GM18499 (cell line): Measurements from ENCODE around the gene VRK2.
"Not testable (repeated sequence)": the region's sequence is repeated elsewhere in the genome, so short reads cannot be mapped to it uniquely, and the experiment has no call there.

Experiments used
- ATAC-seq: cut with Tn5 transposase; IDR thresholded peaks from one replicate; pipeline ENCODE4 v1.9.1; 2021; ENCODE audit warnings: moderate number of reproducible peaks; ENCODE audit not compliant: insufficient read depth, unreplicated experiment

The VRK2 gene

DNA sequence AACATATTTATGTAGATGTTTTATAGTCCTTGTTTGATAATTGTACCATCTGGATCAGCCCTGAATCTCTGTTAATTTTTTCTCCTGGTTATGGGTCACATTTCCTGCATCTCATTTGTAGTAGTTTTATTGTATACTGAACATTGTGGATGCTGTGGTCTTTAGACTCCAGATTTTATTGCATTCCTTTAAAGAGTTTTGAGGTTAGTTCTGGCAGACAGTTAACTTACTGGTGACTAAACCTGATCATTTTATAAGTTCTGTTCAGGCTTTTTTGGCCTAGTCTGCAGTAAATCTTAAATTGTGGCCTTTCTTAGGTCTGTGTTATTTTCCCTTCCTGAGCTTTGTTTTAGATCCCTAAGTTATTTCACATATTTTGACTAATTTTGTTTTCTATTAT, 110.2 kb downstream of the VRK2 start:
- ATAC-seq = no peak

DNA sequence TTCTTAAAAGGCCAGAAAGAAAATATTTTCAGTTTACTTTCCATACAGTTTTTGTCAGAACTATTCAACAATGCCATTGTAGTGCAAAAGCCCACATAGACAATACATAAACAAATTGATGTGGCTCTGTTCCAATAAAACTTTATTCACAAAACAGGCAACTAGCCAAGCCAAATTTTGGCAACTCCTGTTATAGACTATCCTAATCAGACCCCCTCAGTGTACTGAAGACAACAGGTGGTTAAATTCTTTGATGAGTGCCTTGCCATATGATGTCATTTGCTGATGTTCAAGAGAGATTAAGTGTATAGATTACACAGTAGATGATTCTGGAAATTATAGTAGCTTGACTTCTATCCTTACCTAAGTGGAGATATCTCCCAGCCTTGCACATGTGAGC, 111.1 kb downstream of the VRK2 start:
- ATAC-seq = no peak

DNA sequence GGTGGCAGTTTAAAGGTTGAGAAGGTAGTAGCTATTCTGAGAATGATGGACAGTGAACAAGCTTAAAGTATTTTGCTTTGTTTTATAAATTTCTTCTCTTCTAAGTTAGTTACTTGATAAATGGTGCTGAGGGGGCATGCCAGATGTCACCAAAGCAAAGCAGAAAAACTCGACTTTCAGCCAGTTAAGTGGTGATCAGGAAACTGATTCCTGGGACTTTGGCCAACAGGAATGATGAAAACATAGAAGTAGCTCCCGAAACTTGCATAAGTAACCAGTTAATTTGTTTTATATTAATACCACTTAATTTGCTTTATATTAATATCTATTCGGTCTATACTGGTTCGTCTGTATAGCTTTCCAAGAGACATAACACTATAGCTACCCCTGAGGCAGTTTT, 111.9 kb downstream of the VRK2 start:
- ATAC-seq = no peak

DNA sequence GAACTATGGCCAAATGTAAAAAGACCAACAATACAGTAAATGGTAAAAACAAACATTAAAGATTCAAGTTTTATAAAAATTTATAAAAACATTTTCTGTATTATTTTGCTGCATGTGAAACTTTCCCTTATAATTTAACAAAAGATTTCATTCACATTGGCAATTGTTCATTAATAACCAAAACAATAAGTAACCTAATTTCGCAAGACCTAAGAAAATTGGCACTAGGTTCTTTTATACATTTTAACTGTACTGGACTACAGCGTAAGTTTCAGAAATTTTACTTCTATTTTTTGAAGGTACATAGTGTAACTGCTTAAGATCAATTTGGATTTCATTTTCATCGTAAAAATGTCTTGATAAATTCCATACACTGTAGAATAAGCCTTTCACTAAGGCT, 117.3 kb downstream of the VRK2 start:
- ATAC-seq = no peak

DNA sequence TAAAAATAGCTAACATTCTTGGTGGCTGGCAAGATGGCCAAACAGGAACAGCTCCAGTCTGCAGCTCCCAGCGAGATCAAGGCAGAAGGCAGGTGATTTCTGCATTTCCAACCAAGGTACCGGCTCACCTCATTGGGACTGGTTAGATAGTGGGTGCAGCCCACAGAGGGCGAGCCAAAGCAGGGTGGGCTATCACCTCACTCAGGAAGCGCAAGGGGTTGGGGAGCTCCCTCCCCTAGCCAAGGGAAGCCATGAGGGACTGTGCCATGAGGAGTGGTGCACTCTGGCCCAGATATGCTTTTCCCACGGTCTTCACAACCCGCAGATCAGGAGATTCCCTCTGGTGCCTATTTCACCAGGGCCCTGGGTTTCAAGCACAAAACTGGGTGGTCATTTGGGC, 121.5 kb downstream of the VRK2 start:
- not testable (repeated sequence) for ATAC-seq

DNA sequence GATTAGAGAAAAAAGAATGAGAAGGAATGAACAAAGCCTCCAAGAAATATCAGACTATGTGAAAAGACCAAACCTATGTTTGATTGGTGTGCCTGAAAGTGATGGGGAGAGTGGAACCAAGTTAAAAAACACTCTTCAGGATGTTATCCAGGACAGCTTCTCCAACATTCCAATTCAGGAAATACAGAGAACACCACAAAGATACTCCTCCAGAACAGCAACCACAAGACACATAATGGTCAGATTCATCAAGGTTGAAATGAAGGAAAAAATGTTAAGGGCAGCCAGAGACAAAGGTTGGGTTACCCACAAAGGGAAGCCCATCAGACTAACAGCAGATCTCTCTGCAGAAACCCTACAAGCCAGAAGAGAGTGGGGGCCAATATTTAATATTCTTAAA, 123.2 kb downstream of the VRK2 start:
- not testable (repeated sequence) for ATAC-seq

DNA sequence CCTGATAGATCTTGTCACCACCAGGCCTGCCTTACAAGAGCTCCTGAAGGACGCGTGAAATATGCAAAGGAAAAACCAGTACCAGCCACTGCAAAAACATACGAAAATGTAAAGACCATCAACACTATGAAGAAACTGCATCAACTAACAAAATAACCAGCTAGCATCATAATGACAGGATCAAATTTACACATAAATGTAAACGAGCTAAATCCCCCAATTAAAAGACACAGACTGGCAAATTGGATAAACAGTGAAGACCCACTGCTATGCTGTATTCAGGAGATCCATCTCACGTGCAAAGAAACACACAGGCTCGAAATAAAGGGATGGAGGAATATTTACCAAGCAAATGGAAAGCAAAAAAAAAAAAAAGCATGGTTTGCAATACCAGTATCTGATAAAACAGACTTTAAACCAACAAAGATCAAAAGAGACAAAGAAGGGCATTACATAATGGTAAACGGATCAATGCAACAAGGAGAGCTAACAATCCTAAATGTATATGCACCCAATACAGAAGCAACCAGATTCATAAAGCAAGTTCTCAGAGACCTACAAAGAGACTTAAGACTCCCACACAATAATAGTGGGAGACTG, 123.8 kb downstream of the VRK2 start:
- not testable (repeated sequence) for ATAC-seq

DNA sequence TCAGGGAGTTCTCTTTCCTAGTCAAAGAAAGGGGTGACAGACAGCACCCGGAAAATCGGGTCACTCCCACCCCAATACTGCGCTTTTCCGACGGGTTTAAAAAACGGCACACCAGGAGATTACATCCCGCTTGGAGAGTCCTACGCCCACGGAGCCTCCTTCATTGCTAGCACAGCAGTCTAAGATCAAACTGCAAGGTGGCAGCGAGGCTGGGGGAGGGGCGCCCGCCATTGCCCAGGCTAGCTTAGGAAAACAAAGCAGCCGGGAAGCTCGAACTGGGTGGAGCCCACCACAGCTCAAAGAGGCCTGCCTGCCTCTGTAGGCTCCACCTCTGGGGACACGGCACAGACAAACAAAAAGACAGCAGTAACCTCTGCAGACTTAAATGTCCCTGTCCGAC, 125.2 kb downstream of the VRK2 start:
- ATAC-seq = not testable (repeated sequence)

DNA sequence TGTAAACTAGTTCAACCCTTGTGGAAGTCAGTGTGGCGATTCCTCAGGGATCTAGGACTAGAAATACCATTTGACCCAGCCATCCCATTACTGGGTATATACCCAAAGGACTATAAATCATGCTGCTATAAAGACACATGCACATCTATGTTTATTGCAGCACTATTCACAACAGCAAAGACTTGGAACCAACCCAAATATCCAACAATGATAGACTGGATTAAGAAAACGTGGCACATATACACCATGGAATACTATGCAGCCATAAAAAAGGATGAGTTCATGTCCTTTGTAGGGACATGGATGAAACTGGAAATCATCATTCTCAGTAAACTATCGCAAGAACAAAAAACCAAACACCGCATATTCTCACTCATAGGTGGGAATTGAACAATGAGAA, 130.6 kb downstream of the VRK2 start:
- ATAC-seq = not testable (repeated sequence)

DNA sequence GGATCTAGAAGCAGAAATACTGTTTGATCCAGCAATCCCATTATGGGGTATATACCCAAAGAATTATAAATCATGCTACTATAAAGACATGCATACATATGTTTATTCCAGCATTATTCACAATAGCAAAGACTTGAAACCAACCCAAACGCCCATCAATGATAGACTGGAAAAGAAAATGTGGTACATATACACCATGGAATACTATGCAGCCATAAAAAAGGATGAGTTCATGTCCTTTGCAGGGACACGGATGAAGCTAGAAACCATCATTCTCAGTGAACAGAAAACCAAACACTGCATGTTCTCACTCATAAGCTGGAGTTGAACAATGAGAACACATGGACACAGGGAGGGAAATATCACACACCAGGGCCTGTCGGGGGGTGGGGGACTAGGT, 133.6 kb downstream of the VRK2 start:
- not testable (repeated sequence) for ATAC-seq

DNA sequence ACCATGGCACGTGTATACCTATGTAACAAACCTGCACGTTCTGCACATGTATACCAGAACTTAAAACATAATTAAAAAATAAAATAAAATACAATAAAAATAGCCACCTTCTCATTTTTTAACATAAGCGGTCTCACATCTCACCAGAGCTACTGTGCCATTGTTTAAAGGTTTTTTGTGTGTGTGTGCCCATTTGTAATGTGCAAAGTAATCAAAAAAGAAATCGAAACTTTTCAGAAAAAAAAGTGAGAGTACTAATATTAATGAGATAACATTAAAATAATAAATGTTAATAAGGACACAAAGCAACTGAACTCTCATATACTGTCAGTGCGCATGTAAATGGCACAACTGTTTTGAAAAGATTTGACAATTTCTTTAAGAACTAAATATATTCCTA, 134.0 kb downstream of the VRK2 start:
- ATAC-seq = no peak

DNA sequence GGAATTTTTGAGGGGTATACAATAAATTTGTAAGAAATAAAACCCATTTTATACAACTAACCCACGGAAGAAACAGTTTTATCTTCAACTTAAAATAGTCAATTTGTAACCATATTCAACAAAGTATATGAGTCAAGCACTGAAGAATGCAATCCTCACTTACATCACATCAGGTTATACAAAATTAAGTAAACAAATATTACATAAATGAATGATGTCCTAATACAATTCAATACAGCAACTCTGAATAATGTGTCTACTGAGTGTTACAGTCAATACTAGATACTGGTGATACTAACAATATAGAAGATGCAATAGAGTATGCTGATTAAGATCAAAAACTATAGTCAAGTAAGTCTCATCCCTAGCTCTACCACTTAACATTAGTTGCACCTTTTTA, 135.9 kb downstream of the VRK2 start:
- ATAC-seq = no peak

DNA sequence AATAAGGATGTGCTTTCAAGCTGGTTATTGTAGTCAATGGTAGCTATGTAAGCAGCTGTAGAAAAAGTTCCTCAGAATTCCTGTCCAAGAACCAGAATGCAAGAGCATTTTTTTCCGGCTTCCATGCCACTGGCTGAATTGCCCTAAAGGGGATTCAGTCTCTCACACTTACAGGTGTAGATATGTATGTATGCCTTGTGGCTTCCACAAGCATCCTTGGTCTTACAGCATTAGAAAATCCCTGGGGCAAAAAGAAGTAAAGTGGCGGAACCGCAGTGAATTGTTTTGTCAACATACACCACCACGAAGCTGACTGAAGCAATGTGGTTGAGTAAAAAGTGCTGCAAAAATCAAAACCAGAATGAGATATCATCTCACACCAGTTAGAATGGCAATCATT, 139.9 kb downstream of the VRK2 start:
- no peak for ATAC-seq

DNA sequence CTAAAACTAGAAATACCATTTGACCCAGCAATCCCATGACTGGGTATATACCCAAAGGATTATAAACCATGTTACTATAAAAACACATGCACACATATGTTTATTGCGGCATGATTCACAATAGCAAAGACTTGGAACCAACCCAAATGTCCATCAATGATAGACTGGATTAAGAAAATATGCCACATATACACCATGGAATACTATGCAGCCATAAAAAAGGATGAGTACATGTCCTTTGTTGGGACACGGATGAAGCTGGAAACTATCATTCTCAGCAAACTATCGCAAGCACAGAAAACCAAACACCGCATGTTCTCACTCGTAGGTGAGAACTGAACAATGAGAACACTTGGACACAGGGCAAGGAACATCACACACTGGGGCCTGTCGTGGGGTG, 140.4 kb downstream of the VRK2 start:
- ATAC-seq = not testable (repeated sequence)

DNA sequence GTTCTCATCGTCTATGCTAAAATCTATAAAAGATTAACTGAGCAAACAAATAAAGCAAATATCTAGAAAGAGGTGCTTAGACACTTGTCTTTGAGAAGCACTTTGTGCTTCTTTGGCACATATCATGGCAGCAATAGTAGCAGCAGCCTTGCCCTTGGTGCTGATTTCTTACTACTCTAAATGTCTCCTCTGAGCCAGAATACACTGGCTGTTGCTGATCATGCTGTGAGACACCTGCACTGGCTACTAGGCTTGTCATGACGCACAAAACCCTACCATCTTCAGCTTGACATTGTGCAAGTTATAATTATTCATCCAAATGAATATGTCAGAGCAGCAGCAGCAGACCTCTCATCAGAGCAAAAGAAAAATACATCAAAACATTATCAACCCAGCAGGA, 147.9 kb downstream of the VRK2 start:
- no peak for ATAC-seq

DNA sequence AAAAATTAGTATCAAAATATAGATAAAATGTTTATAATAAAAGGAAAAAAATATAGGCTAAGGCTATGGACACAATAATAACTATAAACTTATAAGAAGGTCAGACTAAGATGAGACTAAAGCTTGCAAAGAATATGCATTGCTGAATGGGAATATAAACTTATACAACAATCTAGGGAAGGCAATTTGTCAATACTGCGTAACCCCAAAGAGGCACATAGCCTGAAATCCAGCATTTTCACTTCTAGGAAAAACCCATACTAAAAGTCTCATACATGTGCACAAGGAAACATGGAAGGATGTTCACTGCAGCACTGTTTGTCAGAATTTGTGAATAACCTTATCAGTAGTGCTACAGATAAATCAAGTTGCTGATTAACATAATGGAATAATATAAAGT, 149.1 kb downstream of the VRK2 start:
- ATAC-seq = no peak

DNA sequence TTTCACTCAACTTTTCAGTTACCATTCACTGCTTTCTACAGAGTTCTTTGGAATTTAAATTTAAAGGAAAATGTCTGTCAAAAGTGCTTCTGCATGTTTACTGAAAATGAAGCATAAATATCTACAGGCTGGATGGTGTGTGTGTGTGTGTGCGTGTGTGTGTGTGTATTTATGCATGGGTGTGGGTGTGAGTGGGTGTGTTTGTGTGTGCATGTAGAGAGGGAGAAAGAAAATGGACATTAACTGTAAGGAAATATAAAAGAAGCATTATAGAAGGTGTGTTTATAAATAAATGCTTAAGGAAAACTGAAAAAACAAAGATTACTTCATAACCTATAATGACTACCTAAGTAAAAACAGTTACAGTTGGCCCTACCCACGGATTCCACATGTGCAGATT, 151.3 kb downstream of the VRK2 start:
- no peak for ATAC-seq

DNA sequence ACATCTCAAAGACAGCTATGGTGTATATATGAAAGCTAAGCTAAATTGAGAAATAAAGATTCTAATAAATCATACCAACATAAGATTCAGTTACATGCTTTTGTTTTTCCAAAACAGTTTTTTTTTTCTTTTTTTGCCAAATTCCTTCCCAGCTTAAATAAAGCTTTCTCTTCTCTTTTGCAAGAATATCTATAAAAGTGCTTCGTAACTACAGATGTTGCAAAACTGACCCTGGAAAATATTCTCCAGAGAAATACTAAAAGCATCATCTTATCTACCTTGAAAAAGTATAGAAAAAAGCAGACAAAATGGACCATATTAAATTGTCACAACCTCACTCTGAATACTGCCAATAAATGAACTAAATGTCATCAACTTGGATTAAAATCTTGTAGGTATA, 155.8 kb downstream of the VRK2 start:
- no peak for ATAC-seq

DNA sequence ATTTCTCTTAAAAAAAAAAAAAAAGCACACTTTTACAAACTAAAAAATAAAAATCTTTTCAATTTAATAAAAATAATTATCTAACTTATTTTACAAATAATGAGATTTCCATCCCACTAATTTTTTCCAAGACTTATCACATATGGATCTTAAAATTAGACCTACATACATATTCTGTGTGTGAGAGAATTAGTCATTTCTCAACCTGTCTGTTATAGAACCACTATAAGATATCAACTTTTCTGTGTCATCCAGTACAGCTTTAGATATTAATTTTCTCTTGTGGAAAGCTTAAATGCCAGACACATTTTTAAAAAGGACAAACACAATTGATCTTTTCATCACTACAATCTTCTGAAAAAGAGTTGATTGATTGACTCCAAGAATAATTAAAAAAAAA, 156.4 kb downstream of the VRK2 start:
- ATAC-seq = no peak

DNA sequence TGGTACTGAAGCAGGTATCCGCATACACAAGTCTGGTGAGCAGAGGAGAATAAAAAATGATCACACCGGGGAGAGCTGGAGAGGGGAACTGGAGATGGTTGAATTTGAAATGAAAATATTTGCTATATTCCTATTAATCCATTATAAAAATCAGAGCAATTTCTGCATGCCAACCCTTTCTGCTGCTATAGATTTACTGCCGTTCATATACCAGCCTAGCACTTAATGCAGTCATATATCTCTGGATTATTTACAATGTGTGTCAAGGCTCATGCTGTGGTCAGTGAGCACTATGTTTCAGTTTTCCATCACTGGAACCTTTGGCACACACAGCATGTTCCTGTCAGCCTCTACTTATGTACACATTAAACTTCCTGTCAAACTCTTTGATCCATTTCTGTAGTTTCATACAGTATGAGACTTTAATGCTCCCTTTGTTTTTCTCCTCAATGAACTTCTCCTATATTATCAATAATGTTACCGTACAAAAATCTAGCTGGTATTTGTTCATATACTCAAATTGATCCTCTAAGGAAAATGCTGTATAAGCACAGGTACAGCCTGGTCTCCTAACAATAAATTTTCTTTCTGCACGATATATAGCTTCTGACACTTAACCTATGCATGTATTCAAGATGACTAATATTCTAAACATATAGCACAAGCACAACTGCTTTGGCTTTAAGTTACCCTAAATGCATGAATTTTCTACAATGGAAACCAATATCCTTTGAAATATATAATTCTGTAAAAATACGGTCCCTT, 157.8 kb downstream of the VRK2 start:
- ATAC-seq = no peak

DNA sequence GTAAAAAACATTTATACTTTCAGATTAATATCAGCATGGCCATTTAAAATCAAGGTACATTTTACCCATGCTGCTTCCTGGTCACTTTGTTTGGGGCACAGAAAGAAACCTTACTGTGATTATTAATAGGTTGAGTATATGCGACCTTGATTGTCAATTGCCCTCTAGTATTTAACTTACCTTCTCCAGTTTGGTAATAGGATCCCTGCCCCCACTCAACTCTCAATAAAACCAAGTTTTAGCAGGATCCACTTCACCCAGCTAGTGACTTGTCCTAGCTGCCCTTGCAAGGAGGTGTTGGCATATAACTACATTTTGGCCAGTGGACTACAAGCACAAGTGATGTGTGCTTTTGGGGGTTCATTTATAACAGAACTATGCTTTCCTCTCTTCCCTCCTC, 160.2 kb downstream of the VRK2 start:
- ATAC-seq = no peak

DNA sequence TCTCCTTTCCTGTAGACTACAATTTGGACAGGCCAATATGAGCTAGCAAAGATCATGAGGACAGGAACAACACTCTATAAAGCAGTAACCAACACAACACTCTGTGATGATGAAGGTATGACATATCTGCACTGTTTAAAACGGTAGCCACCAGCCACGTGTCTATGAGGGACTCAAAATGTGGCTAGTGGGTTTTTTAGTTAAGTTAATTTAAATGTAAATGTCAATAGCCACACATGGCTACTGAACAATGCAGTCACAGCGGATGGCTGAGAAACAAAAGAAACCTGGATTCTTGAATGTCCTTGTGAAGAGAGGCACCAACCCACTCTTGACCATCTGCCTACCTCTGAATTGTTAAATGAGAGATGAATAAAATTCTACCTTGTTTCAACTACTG, 160.6 kb downstream of the VRK2 start:
- no peak for ATAC-seq
